SK-N-MC (cell line): ENCODE measurements around the gene CASKIN2.

Experiments used
- EZH2 ChIP-seq: fragments of 200-600 bp; sonication (generic); IDR thresholded peaks from one replicate; pipeline ENCODE4 v1.6.1; 2017; ENCODE audit warnings: antibody characterized with exemption
- POLR2AphosphoS5 ChIP-seq: IDR thresholded peaks from 2 replicates; pipeline ENCODE4 v1.6.1; 2012; ENCODE audit warnings: mild to moderate bottlenecking, low read depth, low read length, borderline replicate concordance

GRCh38 chr17:75492555-75493168 is 22.7 kb downstream of the CASKIN2 start:
- TF ChIP-seq POLR2AphosphoS5, result no peak
- TF ChIP-seq EZH2, result no peak
